H9 (cell line): ENCODE data around the gene HERC3. TPM values are rescaled to one million over a fixed set of nuclear protein-coding genes. Genes with fewer than 3 reads are reported as not detected.

Experiments
- DNase-seq: peaks from one replicate; pipeline ENCODE4 v3.0.0-alpha.2; 2017
- H2AFZ ChIP-seq: one replicate; pipeline ENCODE4 v1.6.1; 2013; ENCODE audit warnings: mild to moderate bottlenecking, low read length, control low read depth, moderate library complexity
- H2AK5ac ChIP-seq: 2 replicates; pipeline ENCODE4 v1.6.1; 2013; ENCODE audit warnings: low read length, control low read depth, mixed read lengths; ENCODE audit not compliant: insufficient read length
- H2BK120ac ChIP-seq: one replicate; pipeline ENCODE4 v1.6.1; 2013; ENCODE audit warnings: low read depth, mild to moderate bottlenecking, low read length, control low read depth, inconsistent platforms; ENCODE audit not compliant: poor library complexity, severe bottlenecking
- H2BK12ac ChIP-seq: 2 replicates; pipeline ENCODE4 v1.6.1; 2013; ENCODE audit warnings: low read length, control low read depth, mixed read lengths, low read depth; ENCODE audit not compliant: insufficient read length
- H2BK15ac ChIP-seq: 2 replicates; pipeline ENCODE4 v1.6.1; 2013; ENCODE audit warnings: low read depth, low read length, control low read depth
- H2BK20ac ChIP-seq: one replicate; pipeline ENCODE4 v1.6.1; 2013; ENCODE audit warnings: low read depth, mild to moderate bottlenecking, low read length, control low read depth, inconsistent platforms; ENCODE audit not compliant: poor library complexity, severe bottlenecking
- H2BK5ac ChIP-seq: 2 replicates; pipeline ENCODE4 v1.6.1; 2013; ENCODE audit warnings: low read length, control low read depth, mixed read lengths; ENCODE audit not compliant: insufficient read length
- H3K14ac ChIP-seq: 2 replicates; pipeline ENCODE4 v1.6.1; 2013; ENCODE audit warnings: low read length, control low read depth; ENCODE audit not compliant: insufficient read depth
- H3K18ac ChIP-seq: 2 replicates; pipeline ENCODE4 v1.6.1; 2013; ENCODE audit warnings: low read depth, mild to moderate bottlenecking, mixed read lengths, low read length, control low read depth; ENCODE audit not compliant: insufficient read length
- H3K23ac ChIP-seq: 2 replicates; pipeline ENCODE4 v1.6.1; 2013; ENCODE audit warnings: low read length, control low read depth, mixed read lengths, low read depth; ENCODE audit not compliant: insufficient read length
- H3K23me2 ChIP-seq: 2 replicates; pipeline ENCODE4 v1.6.1; 2013; ENCODE audit warnings: low read depth, mild to moderate bottlenecking, mixed read lengths, low read length, control low read depth; ENCODE audit not compliant: insufficient read length, poor library complexity, severe bottlenecking
- H3K27ac ChIP-seq: 2 replicates; pipeline ENCODE4 v1.5.1; 2013; ENCODE audit warnings: low read length, control low read depth, mixed read lengths, low read depth; ENCODE audit not compliant: insufficient read length
- H3K27me3 ChIP-seq: 2 replicates; pipeline ENCODE4 v1.6.1; 2013; ENCODE audit warnings: low read length, control low read depth, inconsistent platforms; ENCODE audit not compliant: insufficient read depth
- H3K4ac ChIP-seq: 2 replicates; pipeline ENCODE4 v1.6.1; 2013; ENCODE audit warnings: low read depth, mild to moderate bottlenecking, control low read depth, inconsistent platforms, low read length, moderate library complexity
- H3K4me1 ChIP-seq: 2 replicates; pipeline ENCODE4 v1.6.1; 2013; ENCODE audit warnings: low read length, control low read depth, inconsistent platforms; ENCODE audit not compliant: insufficient read depth
- H3K4me2 ChIP-seq: 2 replicates; pipeline ENCODE4 v1.6.1; 2013; ENCODE audit warnings: low read length, control low read depth, mixed read lengths; ENCODE audit not compliant: insufficient read length, insufficient read depth
- H3K56ac ChIP-seq: 2 replicates; pipeline ENCODE4 v1.6.1; 2013; ENCODE audit warnings: low read depth, mild to moderate bottlenecking, mixed read lengths, low read length, control low read depth; ENCODE audit not compliant: insufficient read length
- H3K79me1 ChIP-seq: 2 replicates; pipeline ENCODE4 v1.6.1; 2013; ENCODE audit warnings: low read depth, mild to moderate bottlenecking, moderate library complexity, low read length, control low read depth, inconsistent platforms; ENCODE audit not compliant: insufficient read depth, poor library complexity, severe bottlenecking
- H3K79me2 ChIP-seq: 2 replicates; pipeline ENCODE4 v1.6.1; 2013; ENCODE audit warnings: low read length, control low read depth, inconsistent platforms; ENCODE audit not compliant: insufficient read depth
- H3K9ac ChIP-seq: 2 replicates; pipeline ENCODE4 v1.6.1; 2013; ENCODE audit warnings: low read length, control low read depth, mixed read lengths; ENCODE audit not compliant: insufficient read length; ENCODE audit errors: extremely low read depth
- H3K9me3 ChIP-seq: one replicate; pipeline ENCODE4 v1.6.1; 2013; ENCODE audit warnings: low read depth, low read length, inconsistent platforms; ENCODE audit not compliant: control insufficient read depth
- H3T11ph ChIP-seq: one replicate; pipeline ENCODE4 v1.6.1; 2013; ENCODE audit warnings: mild to moderate bottlenecking, low read length, control low read depth, inconsistent platforms
- H4K20me1 ChIP-seq: one replicate; pipeline ENCODE4 v1.6.1; 2013; ENCODE audit not compliant: control insufficient read depth, insufficient read length, insufficient read depth
- H4K5ac ChIP-seq: 2 replicates; pipeline ENCODE4 v1.6.1; 2013; ENCODE audit warnings: low read depth, mild to moderate bottlenecking, mixed read lengths, low read length, control low read depth; ENCODE audit not compliant: insufficient read length
- H4K8ac ChIP-seq: replicated peaks from 2 replicates; pipeline ENCODE4 v1.6.1; 2013; ENCODE audit warnings: low read length, control low read depth, mixed read lengths, low read depth; ENCODE audit not compliant: insufficient read length
- H4K91ac ChIP-seq: 2 replicates; pipeline ENCODE4 v1.6.1; 2013; ENCODE audit warnings: low read depth, mild to moderate bottlenecking, moderate library complexity, mixed read lengths, low read length, control low read depth; ENCODE audit not compliant: insufficient read length
- H3K27ac Mint-ChIP-seq, 3 experiments: 2 replicates in 2 of 3; 3 replicates in 1 of 3; pipeline ENCODE4 v1.8.0; 2020 to 2021; ENCODE audit warnings: mixed read lengths in 3 of 3, mild to moderate bottlenecking in 1 of 3, moderate library complexity in 1 of 3
- H3K27me3 Mint-ChIP-seq: 2 replicates; pipeline ENCODE4 v1.8.0; 2021; ENCODE audit warnings: low read depth, mild to moderate bottlenecking, moderate library complexity, mixed read lengths
- H3K36me3 Mint-ChIP-seq, 3 experiments: 2 replicates in 2 of 3; 3 replicates in 1 of 3; pipeline ENCODE4 v1.8.0; 2020 to 2021; ENCODE audit warnings: low read depth in 3 of 3, mixed read lengths in 3 of 3; ENCODE audit not compliant: insufficient read depth in 1 of 3
- H3K4me1 Mint-ChIP-seq, 2 experiments: 2 replicates each; pipeline ENCODE4 v1.8.0; 2020; ENCODE audit warnings: mixed read lengths in 2 of 2
- H3K4me3 Mint-ChIP-seq, 2 experiments: 2 replicates in 1 of 2; 3 replicates in 1 of 2; pipeline ENCODE4 v1.8.0; 2020 to 2021; ENCODE audit warnings: mild to moderate bottlenecking in 2 of 2, mixed read lengths in 2 of 2, moderate library complexity in 1 of 2
- H3K9me3 Mint-ChIP-seq, 2 experiments: 2 replicates in 1 of 2; 3 replicates in 1 of 2; pipeline ENCODE4 v1.8.0; 2020; ENCODE audit warnings: mild to moderate bottlenecking in 2 of 2, mixed read lengths in 2 of 2, moderate library complexity in 1 of 2
- WGBS: extraction: QIAGEN DNeasy Blood & Tissue Kit; methylation state at CpG from one replicate; pipeline ENCODE4 v1.1.7; 2013; ENCODE audit warnings: missing lambda C conversion rate, low lambda C conversion rate, mixed read lengths; ENCODE audit not compliant: insufficient read length; ENCODE audit errors: extremely low coverage; 5-methylcytosine and 5-hydroxymethylcytosine counted together
- total RNA-seq: library from RNA; stranded (reverse); gene quantifications from 2 replicates; pipeline ENCODE4 v1.2.1, GENCODE V29; 2021
- TF ChIP-seq, protein P1 (sequence below): fragments of 200-600 bp; sonication (generic); conservative IDR thresholded peaks from 3 replicates; pipeline ENCODE4 v1.8.0; 2021; ENCODE audit warnings: antibody characterized with exemption, mild to moderate bottlenecking

HERC3 gene
- total RNA-seq, 1 experiment from 2014 or later, result 2.9 TPM

DNA sequence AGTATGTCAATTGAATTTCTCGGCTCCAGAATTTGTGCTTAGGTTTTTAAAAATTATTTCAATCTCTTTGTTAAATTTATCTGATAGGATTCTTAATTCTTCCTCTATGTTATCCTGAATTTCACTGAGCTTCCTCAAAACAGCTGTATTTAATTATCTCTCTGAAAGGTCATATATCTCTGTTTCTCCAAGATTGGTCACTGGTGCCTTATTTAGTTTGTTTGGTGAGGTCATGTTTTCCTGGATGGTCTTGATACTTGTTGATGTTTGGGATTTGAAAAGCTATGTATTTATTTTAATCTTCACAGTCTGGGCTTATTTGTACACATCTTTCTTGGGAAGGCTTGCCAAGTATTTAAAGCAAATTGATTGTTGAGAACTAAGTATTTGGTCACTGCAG, 24.7 kb upstream of the HERC3 start:
- no peaks in the 10 kb centered on the region for H3K27me3 ChIP-seq
- H3K9me3 ChIP-seq, result no peaks in the 10 kb centered on the region
- no peak overlapping the region for H4K8ac ChIP-seq
- no peak overlapping the region for H2BK20ac ChIP-seq
- no peak for DNase-seq
- no peak overlapping the region for H3K4ac ChIP-seq
- no CpG with 5 or more reads among the region's 1 CpG for WGBS
- H3K79me1 ChIP-seq, result no peaks in the 10 kb centered on the region
- no peak overlapping the region for H3K4me2 ChIP-seq
- H3K23ac ChIP-seq, result no peak overlapping the region
- no peak overlapping the region for H2BK120ac ChIP-seq
- H3K9ac ChIP-seq, result no peak overlapping the region
- Mint-ChIP-seq H3K4me3 (no peak overlapping the region), H3K27ac (no peak overlapping the region), H3K4me1 (peaks cover 5 to 7% of the 10 kb centered on the region in 2 experiments), H3K27me3 (no peaks in the 10 kb centered on the region; the same call in 1 of the 2 replicates), H3K36me3 (no peaks in the 10 kb centered on the region), H3K9me3 (no peaks in the 10 kb centered on the region; a peak in 1 of 5 replicates)
- no peaks in the 10 kb centered on the region for H4K20me1 ChIP-seq
- no peaks in the 10 kb centered on the region for H3K23me2 ChIP-seq
- no peak overlapping the region for H2BK5ac ChIP-seq
- no peak overlapping the region for H4K5ac ChIP-seq
- no peak overlapping the region for H3K18ac ChIP-seq
- H2AK5ac ChIP-seq, result no peak overlapping the region
- H2BK15ac ChIP-seq, result no peak overlapping the region
- H3K79me2 ChIP-seq, result no peaks in the 10 kb centered on the region
- H3K56ac ChIP-seq, result no peak overlapping the region
- H2AFZ ChIP-seq, result no peak overlapping the region
- peaks cover 5% of the 10 kb centered on the region; the same call in 1 of the 2 replicates for H3K4me1 ChIP-seq
- TF ChIP-seq, protein P1, sequence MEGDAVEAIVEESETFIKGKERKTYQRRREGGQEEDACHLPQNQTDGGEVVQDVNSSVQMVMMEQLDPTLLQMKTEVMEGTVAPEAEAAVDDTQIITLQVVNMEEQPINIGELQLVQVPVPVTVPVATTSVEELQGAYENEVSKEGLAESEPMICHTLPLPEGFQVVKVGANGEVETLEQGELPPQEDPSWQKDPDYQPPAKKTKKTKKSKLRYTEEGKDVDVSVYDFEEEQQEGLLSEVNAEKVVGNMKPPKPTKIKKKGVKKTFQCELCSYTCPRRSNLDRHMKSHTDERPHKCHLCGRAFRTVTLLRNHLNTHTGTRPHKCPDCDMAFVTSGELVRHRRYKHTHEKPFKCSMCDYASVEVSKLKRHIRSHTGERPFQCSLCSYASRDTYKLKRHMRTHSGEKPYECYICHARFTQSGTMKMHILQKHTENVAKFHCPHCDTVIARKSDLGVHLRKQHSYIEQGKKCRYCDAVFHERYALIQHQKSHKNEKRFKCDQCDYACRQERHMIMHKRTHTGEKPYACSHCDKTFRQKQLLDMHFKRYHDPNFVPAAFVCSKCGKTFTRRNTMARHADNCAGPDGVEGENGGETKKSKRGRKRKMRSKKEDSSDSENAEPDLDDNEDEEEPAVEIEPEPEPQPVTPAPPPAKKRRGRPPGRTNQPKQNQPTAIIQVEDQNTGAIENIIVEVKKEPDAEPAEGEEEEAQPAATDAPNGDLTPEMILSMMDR, result no peak
- H3K14ac ChIP-seq, result no peak overlapping the region
- H3T11ph ChIP-seq, result no peak overlapping the region
- no peak overlapping the region for H2BK12ac ChIP-seq
- H4K91ac ChIP-seq, result no peak overlapping the region
- H3K27ac ChIP-seq, result no peak overlapping the region
